Stomach (tissue), 9 donors: Measurements from ENCODE around the gene KRTAP19-5. TPM values are rescaled to one million over a fixed set of nuclear protein-coding genes. Genes with fewer than 3 reads are reported as not detected.

Experiments used
- DNase-seq, 2 donors: peaks; one replicate each; pipeline versions ENCODE4 v3.0.0 to v3.0.0-alpha.2; 2013 to 2019
- H3K27ac ChIP-seq, 5 donors: fragments of 200-600 bp in 4 of 5; sonication (generic) in 4 of 5; one replicate each; pipeline ENCODE4 v1.5.1; 2013 to 2019; ENCODE audit warnings: mild to moderate bottlenecking in 1 of 5, moderate library complexity in 1 of 5
- H3K27me3 ChIP-seq, 3 donors: fragments of 200-600 bp; sonication (generic); one replicate each; pipeline ENCODE4 v1.5.1; 2017 to 2019; ENCODE audit warnings: mixed run types in 1 of 3
- H3K36me3 ChIP-seq, 4 donors: fragments of 200-600 bp; sonication (generic); 1 replicate in 3 of 4; 2 replicates in 1 of 4; pipeline ENCODE4 v1.5.1; 2016 to 2019
- H3K4me1 ChIP-seq, 4 donors: fragments of 200-600 bp; sonication (generic); one replicate each; pipeline ENCODE4 v1.5.1; 2016 to 2019
- H3K4me3 ChIP-seq, 4 donors: fragments of 200-600 bp; sonication (generic) in 3 of 4; one replicate each; pipeline ENCODE4 v1.5.1; 2016 to 2019; ENCODE audit warnings: mild to moderate bottlenecking in 1 of 4
- H3K9me3 ChIP-seq, 4 donors: fragments of 200-600 bp; sonication (generic); one replicate each; pipeline ENCODE4 v1.5.1; 2016 to 2019
- CTCF ChIP-seq, 7 experiments: fragments of 450-650 bp in 4 of 7; fragments of 200-600 bp in 3 of 7; sonication (generic) in 3 of 7; IDR thresholded peaks; one replicate each; pipeline ENCODE4 v1.5.1; 2016 to 2019; ENCODE audit warnings: antibody characterized with exemption in 7 of 7, control low read depth in 2 of 7, mild to moderate bottlenecking in 1 of 7
- EP300 ChIP-seq: sonication (generic); formaldehyde crosslinking; IDR thresholded peaks from one replicate; pipeline ENCODE4 v1.6.1; 2017; ENCODE audit warnings: antibody characterized with exemption
- POLR2A ChIP-seq, 4 donors: fragments of 450-650 bp; IDR thresholded peaks; one replicate each; pipeline ENCODE4 v1.6.1; 2016; ENCODE audit warnings: antibody characterized with exemption in 4 of 4, control low read depth in 2 of 4, mild to moderate bottlenecking in 1 of 4, moderate library complexity in 1 of 4
- POLR2AphosphoS5 ChIP-seq, 3 donors: sonication (generic); formaldehyde crosslinking; IDR thresholded peaks; one replicate each; pipeline ENCODE4 v1.6.1; 2016; ENCODE audit warnings: antibody characterized with exemption in 3 of 3
- WGBS, 5 donors: extraction: QIAGEN DNeasy Blood & Tissue Kit in 3 of 5; methylation state at CpG; one replicate each; pipeline versions ENCODE4 v1.1.5 to v1.1.7; 2013 to 2018; 5-methylcytosine and 5-hydroxymethylcytosine counted together
- intact Hi-C: fragments of 100-400 bp; cut with DNase I; formaldehyde crosslinking; loops from one replicate; pipeline ENCODE4 v1.15.1; 2023; ENCODE audit warnings: low total_unique reads
- polyA plus RNA-seq, 3 donors: library from polyadenylated mRNA; stranded (reverse); fragments of 200-250 nt; gene quantifications; one replicate each; pipeline ENCODE4 v1.2.3, GENCODE V29; 2013
- total RNA-seq, 5 donors: library from RNA; depleted of rRNA; stranded (reverse); fragments of >200 nt; gene quantifications; one replicate each; pipeline versions ENCODE4 v1.1.0 to v1.2.3, GENCODE V29; 2014 to 2016
- donor health status: healthy with polysubstance abuse.
- donor health status: Bipolar disorder and iron deficiency.
- donor health status: healthy.

Gene KRTAP19-5
- total and polyA plus RNA-seq, 8 donors: not detected

DNA sequence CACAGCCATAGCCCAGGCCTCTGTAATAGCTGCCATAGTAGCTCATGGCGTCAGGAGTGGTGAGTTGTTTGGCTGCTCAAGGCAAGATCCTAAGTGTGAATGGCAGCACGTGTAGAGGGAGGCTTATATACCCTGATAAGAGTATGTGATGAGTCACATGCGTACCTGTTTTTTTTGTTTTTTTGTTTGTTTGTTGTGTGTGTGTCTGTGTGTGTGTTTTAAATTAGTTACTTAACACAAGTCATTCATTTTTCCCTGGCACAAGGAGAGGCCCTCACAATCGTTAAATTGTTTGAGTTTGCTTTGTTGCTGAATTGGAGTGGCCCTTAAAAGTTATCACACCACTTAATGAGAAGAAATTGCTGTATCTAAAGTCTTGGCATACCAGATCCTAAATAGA, 4.9 kb downstream of the KRTAP19-5 start, which contains the start of gene KRTAP19-4:
Gene KRTAP19-4 (minus strand): TSS at position 101 of the 400 bp plus-strand sequence. CDS start 55 bp downstream, at position 46.
- no peaks in the 10 kb centered on the region for H3K27me3 ChIP-seq
- no peaks in the 10 kb centered on the region for H3K9me3 ChIP-seq
- intact Hi-C loops: no loop called here
- H3K4me3 ChIP-seq: no peak within 1 kb of the TSS
- H3K4me1 ChIP-seq: no peaks in the 10 kb centered on the region
- TF ChIP-seq CTCF (IDR thresholded peaks at IDR 0.05) (no peak), EP300 (no peak), POLR2AphosphoS5 (IDR thresholded peaks at IDR 0.05) (no peak), POLR2A (IDR thresholded peaks at IDR 0.05) (no peak)
- no peak for DNase-seq
- no peaks in the 10 kb centered on the region for H3K36me3 ChIP-seq
- H3K27ac ChIP-seq: no peak within 1 kb of the TSS
- WGBS, 5 donors: 62 to 80% (median 69%) methylated on average over 4 of the region's 4 CpGs

DNA sequence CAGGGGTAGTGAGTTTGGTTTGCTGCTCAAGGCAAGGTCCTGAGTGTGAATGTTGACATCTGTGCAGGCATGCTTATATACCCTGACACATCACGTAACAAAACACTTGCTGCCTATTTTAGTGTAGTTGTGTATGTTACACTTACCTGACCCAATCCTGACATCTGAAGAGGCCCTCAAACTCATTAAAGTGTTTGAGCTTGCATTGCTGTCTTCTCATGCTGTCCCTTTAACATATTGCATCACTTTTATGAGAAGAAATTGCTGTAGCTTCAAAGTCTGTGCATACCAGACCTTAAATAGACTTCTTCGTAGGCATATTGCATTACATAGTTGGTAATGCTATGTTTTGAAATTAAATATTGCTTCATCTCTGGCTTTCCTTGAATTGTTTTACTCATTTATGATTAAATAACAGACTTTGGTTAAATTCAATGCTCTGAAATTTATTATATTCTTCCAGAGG, 9.9 kb downstream of the KRTAP19-5 start, which contains the start of gene KRTAP19-3:
Gene KRTAP19-3 (minus strand): TSS at position 51 of the 466 bp plus-strand sequence. CDS start 56 bp downstream, outside the sequence.
- H3K9me3 ChIP-seq: peaks cover 0 to 17% (median 10%) of the 10 kb centered on the region in 4 donors
- no peak within 1 kb of the TSS for H3K4me3 ChIP-seq
- 80 to 92% (median 83%) methylated on average over 2 of the region's 2 CpGs for WGBS, 5 donors
- H3K36me3 ChIP-seq: no peaks in the 10 kb centered on the region
- no peaks in the 10 kb centered on the region for H3K4me1 ChIP-seq
- no peak for DNase-seq
- H3K27me3 ChIP-seq: no peaks in the 10 kb centered on the region
- intact Hi-C loops: no loop called here
- TF ChIP-seq POLR2A (IDR thresholded peaks at IDR 0.05): no peak
- no peak for TF ChIP-seq POLR2AphosphoS5 (IDR thresholded peaks at IDR 0.05)
- no peak for TF ChIP-seq EP300
- no peak for TF ChIP-seq CTCF (IDR thresholded peaks at IDR 0.05)
- H3K27ac ChIP-seq: no peak within 1 kb of the TSS

GRCh38 chr21:30487336-30487735, 14.6 kb downstream of the KRTAP19-5 start, which contains the start of gene KRTAP19-2:
Gene KRTAP19-2 (minus strand): TSS chr21:30487436. CDS start chr21:30487348, 88 bp downstream.
- H3K27ac ChIP-seq: no peak within 1 kb of the TSS
- WGBS, 5 donors: 86 to 96% (median 87%) methylated on average over 2 of the region's 2 CpGs
- no peak for DNase-seq
- TF ChIP-seq POLR2A (IDR thresholded peaks at IDR 0.05) (no peak), POLR2AphosphoS5 (IDR thresholded peaks at IDR 0.05) (no peak), CTCF (IDR thresholded peaks at IDR 0.05) (no peak), EP300 (no peak)
- no peaks in the 10 kb centered on the region for H3K27me3 ChIP-seq
- H3K4me3 ChIP-seq: no peak within 1 kb of the TSS
- intact Hi-C loops: no loop called here
- H3K4me1 ChIP-seq: no peaks in the 10 kb centered on the region
- H3K36me3 ChIP-seq: no peaks in the 10 kb centered on the region
- H3K9me3 ChIP-seq: peaks cover 0 to 35% (median 22%) of the 10 kb centered on the region in 4 donors

DNA sequence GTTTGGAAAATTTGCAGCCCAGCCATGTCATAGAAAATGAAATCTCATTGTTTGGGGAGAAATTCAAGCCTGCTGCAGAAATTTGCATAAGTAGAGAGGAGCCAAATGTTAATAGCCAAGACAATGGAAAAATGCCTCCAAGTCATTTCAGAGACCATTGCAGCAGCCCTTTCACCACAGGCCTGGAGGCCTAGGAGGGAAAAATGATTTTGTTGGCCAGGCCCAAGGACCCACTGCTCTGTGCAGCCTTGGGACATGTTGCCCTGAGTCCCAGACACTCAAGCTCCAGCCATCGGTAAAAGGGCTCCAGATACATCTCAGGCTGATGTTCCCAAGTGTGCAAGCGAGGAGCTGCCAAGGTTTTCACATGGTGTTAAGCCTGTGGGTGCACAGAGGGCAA, 15.8 kb downstream of the KRTAP19-5 start:
- Histone ChIP-seq H3K4me1 (no peaks in the 10 kb centered on the region), H3K4me3 (no peak overlapping the region), H3K36me3 (no peaks in the 10 kb centered on the region), H3K9me3 (peaks cover 0 to 35% (median 20%) of the 10 kb centered on the region in 4 donors), H3K27me3 (no peaks in the 10 kb centered on the region), H3K27ac (no peak overlapping the region)
- TF ChIP-seq POLR2A (IDR thresholded peaks at IDR 0.05): no peak
- TF ChIP-seq CTCF (IDR thresholded peaks at IDR 0.05): no peak
- WGBS, 5 donors: 39 to 68% (median 49%) methylated on average over 2 of the region's 2 CpGs
- intact Hi-C loops: no loop called here
- no peak for DNase-seq
